ENCODE results near the gene FSHR.

DNA sequence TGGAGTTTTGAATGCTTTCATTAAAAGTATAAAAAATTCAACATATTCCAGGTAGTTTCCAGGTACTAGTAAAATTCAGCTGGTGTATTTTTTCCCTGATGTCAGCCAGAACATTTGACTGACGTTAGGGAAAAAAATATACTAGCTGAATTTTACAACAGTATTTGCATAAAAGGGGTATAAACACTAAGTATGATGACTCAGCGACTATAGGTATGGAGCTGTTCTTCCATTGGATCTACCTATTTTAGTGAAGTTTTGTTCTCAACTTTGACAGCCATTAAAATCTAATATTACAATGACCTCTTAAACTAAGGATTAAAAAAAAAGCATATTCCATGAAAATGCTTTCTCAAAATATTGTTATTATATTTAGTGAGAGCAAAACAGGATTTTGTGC, 155.9 kb downstream of the FSHR start:
- TF ChIP-seq REST (IDR thresholded peaks at IDR 0.05; ENCODE audit: insufficient replicate concordance, low read depth), result no peak
- TF ChIP-seq, protein P1, sequence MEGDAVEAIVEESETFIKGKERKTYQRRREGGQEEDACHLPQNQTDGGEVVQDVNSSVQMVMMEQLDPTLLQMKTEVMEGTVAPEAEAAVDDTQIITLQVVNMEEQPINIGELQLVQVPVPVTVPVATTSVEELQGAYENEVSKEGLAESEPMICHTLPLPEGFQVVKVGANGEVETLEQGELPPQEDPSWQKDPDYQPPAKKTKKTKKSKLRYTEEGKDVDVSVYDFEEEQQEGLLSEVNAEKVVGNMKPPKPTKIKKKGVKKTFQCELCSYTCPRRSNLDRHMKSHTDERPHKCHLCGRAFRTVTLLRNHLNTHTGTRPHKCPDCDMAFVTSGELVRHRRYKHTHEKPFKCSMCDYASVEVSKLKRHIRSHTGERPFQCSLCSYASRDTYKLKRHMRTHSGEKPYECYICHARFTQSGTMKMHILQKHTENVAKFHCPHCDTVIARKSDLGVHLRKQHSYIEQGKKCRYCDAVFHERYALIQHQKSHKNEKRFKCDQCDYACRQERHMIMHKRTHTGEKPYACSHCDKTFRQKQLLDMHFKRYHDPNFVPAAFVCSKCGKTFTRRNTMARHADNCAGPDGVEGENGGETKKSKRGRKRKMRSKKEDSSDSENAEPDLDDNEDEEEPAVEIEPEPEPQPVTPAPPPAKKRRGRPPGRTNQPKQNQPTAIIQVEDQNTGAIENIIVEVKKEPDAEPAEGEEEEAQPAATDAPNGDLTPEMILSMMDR (IDR thresholded peaks at IDR 0.05; ENCODE audit: insufficient read depth, low read length), result no peak
- no peak for TF ChIP-seq GABPA (IDR thresholded peaks at IDR 0.05; ENCODE audit: low read depth)
- no peak for TF ChIP-seq POLR2AphosphoS5 (IDR thresholded peaks at IDR 0.05; ENCODE audit: low read depth)
- no peak for TF ChIP-seq SPI1 (IDR thresholded peaks at IDR 0.05; ENCODE audit: borderline replicate concordance, low read depth)

All from HL-60 (cell line).